CD4-positive, alpha-beta T cell treated with Interleukin-6 at 100 ng/mL for 8 hours (primary cell): Measurements from ENCODE around the gene SLC66A2.
"Not testable (repeated sequence)": the region's sequence is repeated elsewhere in the genome, so short reads cannot be mapped to it uniquely, and the experiment has no call there.

Experiments used
- DNase-seq: peaks from one replicate; pipeline ENCODE4 v3.0.0-alpha.2; 2020; ENCODE audit warnings: mixed read lengths, low spot score

The SLC66A2 gene

GRCh38 chr18:79866889-79867574 lies 84.4 kb downstream of the SLC66A2 start:
- no peak for DNase-seq

GRCh38 chr18:79865951-79866350 lies 85.5 kb downstream of the SLC66A2 start:
- not testable (repeated sequence) for DNase-seq

- DNase-seq = not testable (repeated sequence)
Measured at GRCh38 chr18:79864955-79865354, 86.5 kb downstream of the SLC66A2 start.

- no peak for DNase-seq
Measured at GRCh38 chr18:79864006-79864725, 87.3 kb downstream of the SLC66A2 start.

- DNase-seq = no peak
Measured at GRCh38 chr18:79863161-79864005, 88.1 kb downstream of the SLC66A2 start.

GRCh38 chr18:79862562-79862961 lies 88.9 kb downstream of the SLC66A2 start:
- no peak for DNase-seq

- DNase-seq = no peak
Measured at GRCh38 chr18:79861687-79862086, 89.8 kb downstream of the SLC66A2 start.

GRCh38 chr18:79859314-79859713 lies 92.1 kb downstream of the SLC66A2 start:
- DNase-seq = no peak

GRCh38 chr18:79857082-79857671 lies 94.3 kb downstream of the SLC66A2 start:
- DNase-seq = no peak

- DNase-seq = no peak
Measured at GRCh38 chr18:79856119-79857007, 95.1 kb downstream of the SLC66A2 start.

- DNase-seq = no peak
Measured at GRCh38 chr18:79855147-79855933, 96.1 kb downstream of the SLC66A2 start.

GRCh38 chr18:79853993-79854364 lies 97.5 kb downstream of the SLC66A2 start:
- no peak for DNase-seq

- no peak for DNase-seq
Measured at GRCh38 chr18:79853303-79853992, 98.0 kb downstream of the SLC66A2 start.

- no peak for DNase-seq
Measured at GRCh38 chr18:79852561-79853302, 98.7 kb downstream of the SLC66A2 start.
